Fibroblast of peridontal ligament (primary cell): ENCODE measurements around the gene DSCAML1.

ENCODE experiments used
- DNase-seq: peaks from one replicate; pipeline ENCODE4 v3.0.0-alpha.2; 2010; ENCODE audit errors: extremely low read depth

The DSCAML1 gene

GRCh38 chr11:117497206-117497951 is 299.6 kb downstream of the DSCAML1 start:
- DNase-seq: no peak

GRCh38 chr11:117495357-117495756 is 301.7 kb downstream of the DSCAML1 start:
- no peak for DNase-seq

- DNase-seq: no peak
These were observed 304.3 kb downstream of the DSCAML1 start for GRCh38 chr11:117492578-117493251.

GRCh38 chr11:117490911-117491310 is 306.1 kb downstream of the DSCAML1 start:
- DNase-seq: no peak

GRCh38 chr11:117489999-117490679 is 306.9 kb downstream of the DSCAML1 start:
- DNase-seq: no peak

- no peak for DNase-seq
These were observed 307.7 kb downstream of the DSCAML1 start for GRCh38 chr11:117488996-117489952.

- DNase-seq: no peak
These were observed 311.0 kb downstream of the DSCAML1 start for GRCh38 chr11:117486059-117486458.

GRCh38 chr11:117484156-117484555 is 312.9 kb downstream of the DSCAML1 start:
- DNase-seq: no peak

GRCh38 chr11:117483372-117483771 is 313.6 kb downstream of the DSCAML1 start:
- DNase-seq: no peak

GRCh38 chr11:117482881-117483280 is 314.1 kb downstream of the DSCAML1 start:
- DNase-seq: no peak

- DNase-seq: no peak
These were observed 315.1 kb downstream of the DSCAML1 start for GRCh38 chr11:117481885-117482284.

- no peak for DNase-seq
These were observed 316.0 kb downstream of the DSCAML1 start for GRCh38 chr11:117481036-117481435.

GRCh38 chr11:117480221-117480620 is 316.8 kb downstream of the DSCAML1 start:
- DNase-seq: no peak

GRCh38 chr11:117479372-117479771 is 317.6 kb downstream of the DSCAML1 start:
- DNase-seq: no peak

GRCh38 chr11:117478926-117479325 is 318.1 kb downstream of the DSCAML1 start:
- DNase-seq: no peak

GRCh38 chr11:117478126-117478860 is 318.7 kb downstream of the DSCAML1 start:
- DNase-seq: no peak

GRCh38 chr11:117477721-117478120 is 319.3 kb downstream of the DSCAML1 start:
- no peak for DNase-seq

GRCh38 chr11:117476531-117477142 is 320.4 kb downstream of the DSCAML1 start:
- DNase-seq: no peak

- DNase-seq: no peak
These were observed 321.1 kb downstream of the DSCAML1 start for GRCh38 chr11:117475716-117476530.
